Cardiac fibroblast (primary cell): ENCODE results near the gene EXOC1L.
A peak's percentile ranks its signal among the peaks of the same experiment; 100 is the strongest.

Experiments
- DNase-seq, 2 donors: peaks; one replicate each; pipeline versions ENCODE4 v3.0.0 to v3.0.0-alpha.2; 2010; ENCODE audit warnings: low read depth in 2 of 2
- H3K4me3 ChIP-seq, 2 donors: replicated peaks in 1 of 2; 1 replicate in 1 of 2; 2 replicates in 1 of 2; pipeline ENCODE4 v1.5.1; 2011; ENCODE audit warnings: low read depth in 2 of 2, low read length in 2 of 2, mild to moderate bottlenecking in 2 of 2, moderate library complexity in 1 of 2
- TF ChIP-seq, protein P1 (sequence below): IDR thresholded peaks from one replicate; pipeline ENCODE4 v1.5.1; 2011; ENCODE audit warnings: low read depth, mild to moderate bottlenecking, low read length, inconsistent platforms

The EXOC1L gene

DNA sequence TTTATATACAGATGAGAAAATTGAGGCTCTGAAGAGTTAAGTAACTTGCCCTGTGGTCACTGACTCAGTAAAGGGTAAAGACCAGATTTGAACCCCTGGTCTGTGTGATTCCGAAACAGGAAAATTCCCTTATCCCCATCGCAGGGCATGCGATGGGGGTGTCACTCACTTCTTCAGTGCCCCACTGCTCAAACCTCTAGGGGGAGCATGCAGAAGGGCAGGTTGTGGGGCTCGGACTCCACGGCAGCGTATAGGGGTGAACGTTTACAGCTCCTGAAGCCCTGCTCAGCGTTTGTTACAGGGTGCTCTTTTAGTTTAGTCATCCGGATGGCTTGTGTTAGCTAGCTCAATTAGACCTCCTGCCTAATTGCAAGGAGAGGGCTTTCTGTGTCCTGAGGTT, 30.1 kb downstream of the EXOC1L start:
- DNase-seq = no peak
- TF ChIP-seq, protein P1, sequence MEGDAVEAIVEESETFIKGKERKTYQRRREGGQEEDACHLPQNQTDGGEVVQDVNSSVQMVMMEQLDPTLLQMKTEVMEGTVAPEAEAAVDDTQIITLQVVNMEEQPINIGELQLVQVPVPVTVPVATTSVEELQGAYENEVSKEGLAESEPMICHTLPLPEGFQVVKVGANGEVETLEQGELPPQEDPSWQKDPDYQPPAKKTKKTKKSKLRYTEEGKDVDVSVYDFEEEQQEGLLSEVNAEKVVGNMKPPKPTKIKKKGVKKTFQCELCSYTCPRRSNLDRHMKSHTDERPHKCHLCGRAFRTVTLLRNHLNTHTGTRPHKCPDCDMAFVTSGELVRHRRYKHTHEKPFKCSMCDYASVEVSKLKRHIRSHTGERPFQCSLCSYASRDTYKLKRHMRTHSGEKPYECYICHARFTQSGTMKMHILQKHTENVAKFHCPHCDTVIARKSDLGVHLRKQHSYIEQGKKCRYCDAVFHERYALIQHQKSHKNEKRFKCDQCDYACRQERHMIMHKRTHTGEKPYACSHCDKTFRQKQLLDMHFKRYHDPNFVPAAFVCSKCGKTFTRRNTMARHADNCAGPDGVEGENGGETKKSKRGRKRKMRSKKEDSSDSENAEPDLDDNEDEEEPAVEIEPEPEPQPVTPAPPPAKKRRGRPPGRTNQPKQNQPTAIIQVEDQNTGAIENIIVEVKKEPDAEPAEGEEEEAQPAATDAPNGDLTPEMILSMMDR = no peak

DNA sequence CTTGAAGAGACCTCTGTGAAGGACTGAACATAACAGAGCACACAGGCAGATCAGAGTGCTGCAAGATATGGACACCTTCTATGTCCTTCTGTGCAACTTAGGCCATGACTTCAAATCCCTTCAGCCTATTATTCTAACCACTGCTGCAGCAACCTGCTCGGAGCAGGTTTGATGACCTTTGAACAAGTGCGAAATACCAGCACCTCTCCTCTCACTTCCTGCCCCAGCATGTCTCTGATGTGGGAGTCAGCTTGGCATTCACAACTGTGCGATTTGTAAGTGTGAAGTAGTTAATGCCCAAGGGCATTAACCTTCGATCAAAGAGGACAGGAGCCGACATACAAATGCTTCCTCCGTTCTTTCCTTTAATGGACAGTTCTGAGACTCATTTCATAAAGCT, 32.3 kb downstream of the EXOC1L start:
- no peak overlapping the region for H3K4me3 ChIP-seq
- no peak for DNase-seq
- TF ChIP-seq, protein P1 = no peak

More for the DNA sequence above, 30.1 kb downstream of the EXOC1L start:
- no peak overlapping the region for H3K4me3 ChIP-seq

DNA sequence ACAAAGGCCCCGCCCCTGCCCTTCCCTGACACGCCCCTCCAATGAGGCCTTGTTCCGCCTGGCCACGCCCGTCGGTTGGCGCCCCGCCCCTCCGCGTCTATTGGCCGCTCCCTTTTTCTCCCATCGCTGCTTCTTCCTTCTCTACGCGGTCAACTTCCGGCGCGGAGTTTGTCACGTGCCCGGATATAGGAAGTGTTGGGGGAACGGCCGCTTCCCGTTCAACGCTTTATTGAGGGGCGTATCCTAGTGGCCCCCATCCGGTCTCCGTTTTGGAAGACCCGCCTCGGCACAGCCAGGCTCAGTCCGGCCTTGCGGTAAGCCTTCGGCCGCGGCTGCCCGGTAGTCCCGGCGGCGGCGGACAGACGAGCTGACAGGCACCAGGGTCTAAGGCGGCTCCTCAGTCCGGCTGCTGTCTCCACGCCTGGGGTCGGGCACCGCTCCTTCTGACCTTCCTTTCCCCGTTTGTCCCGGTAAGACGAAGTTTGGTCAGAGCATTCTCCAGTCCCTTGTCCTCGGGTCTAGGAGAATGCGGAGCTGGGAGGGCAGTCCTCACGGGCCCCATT, 34.0 kb downstream of the EXOC1L start, which contains the start of gene EXOC1:
TSS of gene EXOC1 (plus strand) at position 165 of the 563 bp plus-strand sequence. CDS start 4,676 bp downstream, outside the sequence.
- TF ChIP-seq, protein P1 = no peak
- peak within 1 kb of the TSS; percentile 90 to 92 for H3K4me3 ChIP-seq
- DNase-seq = peak; percentile 96 to 97

DNA sequence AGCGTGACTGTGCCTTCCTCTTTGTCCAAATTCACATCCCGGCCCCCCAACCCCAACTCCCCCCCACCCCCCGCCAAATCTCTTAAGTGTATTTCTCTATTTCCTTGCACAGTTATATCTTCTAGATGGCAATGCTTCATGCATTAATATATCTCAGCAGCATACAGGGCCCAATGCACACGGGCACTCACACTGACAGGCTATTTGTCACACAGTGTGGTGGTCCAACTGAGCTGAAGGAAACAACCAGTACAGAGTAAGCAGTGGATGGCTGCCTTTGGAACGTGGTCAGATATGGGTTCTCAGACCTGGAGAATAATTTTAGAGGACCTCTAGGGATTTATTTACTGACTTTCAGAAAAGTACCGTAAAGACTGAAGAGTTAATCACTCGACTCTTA, 34.5 kb downstream of the EXOC1L start:
- H3K4me3 ChIP-seq = peak overlapping the region; percentile 90 to 92
- TF ChIP-seq, protein P1 = no peak
- peak in 1 of 2 donors; percentile 4 for DNase-seq

DNA sequence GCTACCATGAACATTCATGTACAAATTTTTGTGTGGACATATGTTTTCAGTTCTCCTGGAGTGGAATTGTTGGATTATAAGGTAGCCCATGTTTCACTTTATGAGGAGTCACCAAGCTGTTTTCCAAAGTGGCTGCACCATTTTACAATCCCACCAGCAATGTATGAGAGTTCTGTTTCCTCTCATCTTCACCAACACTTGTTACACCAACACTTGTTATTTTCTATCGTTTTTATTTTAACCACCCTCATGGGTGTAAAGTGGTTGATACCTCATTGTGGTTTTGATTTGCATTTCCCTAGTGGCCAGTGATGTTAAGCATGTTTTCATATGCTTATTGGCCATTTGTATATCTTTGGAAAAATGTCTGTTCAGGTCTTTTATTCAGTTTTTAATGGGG, 38.0 kb downstream of the EXOC1L start:
- DNase-seq = no peak
- no peak overlapping the region for H3K4me3 ChIP-seq
- TF ChIP-seq, protein P1 = no peak

DNA sequence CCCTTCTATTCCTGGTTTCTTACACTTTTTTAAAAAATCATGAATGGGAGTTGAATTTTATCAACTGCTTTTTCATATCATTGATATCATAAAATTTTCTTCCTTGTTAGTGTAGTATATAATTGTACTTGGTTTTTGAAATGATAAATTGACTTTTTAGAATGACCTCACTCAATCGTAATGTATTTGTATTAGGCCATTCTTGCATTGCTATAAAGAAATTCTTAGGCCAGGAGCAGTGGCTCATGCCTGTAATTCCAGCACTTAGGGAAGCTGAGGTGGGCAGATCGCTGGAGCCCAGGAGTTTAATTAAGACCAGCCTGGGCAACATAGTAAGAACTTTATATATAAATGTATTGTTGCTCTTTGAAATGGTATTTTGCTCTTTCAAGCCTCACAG, 40.1 kb downstream of the EXOC1L start:
- TF ChIP-seq, protein P1 = no peak
- H3K4me3 ChIP-seq = no peak overlapping the region
- no peak for DNase-seq
